ENCODE data around the gene SERPINA4. TPM values are rescaled to one million over a fixed set of nuclear protein-coding genes. Genes with fewer than 3 reads are reported as not detected.

SERPINA4 gene, protein sequence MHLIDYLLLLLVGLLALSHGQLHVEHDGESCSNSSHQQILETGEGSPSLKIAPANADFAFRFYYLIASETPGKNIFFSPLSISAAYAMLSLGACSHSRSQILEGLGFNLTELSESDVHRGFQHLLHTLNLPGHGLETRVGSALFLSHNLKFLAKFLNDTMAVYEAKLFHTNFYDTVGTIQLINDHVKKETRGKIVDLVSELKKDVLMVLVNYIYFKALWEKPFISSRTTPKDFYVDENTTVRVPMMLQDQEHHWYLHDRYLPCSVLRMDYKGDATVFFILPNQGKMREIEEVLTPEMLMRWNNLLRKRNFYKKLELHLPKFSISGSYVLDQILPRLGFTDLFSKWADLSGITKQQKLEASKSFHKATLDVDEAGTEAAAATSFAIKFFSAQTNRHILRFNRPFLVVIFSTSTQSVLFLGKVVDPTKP
- total RNA-seq (under 1 TPM in 1 of 2 donors, not detected in 1; 0.18 TPM), polyA plus RNA-seq (not detected)
- long read RNA-seq, donor 1, result 0 reads
- long read RNA-seq, donor 2, result 0 reads
- long read RNA-seq, donor 3, result 0 reads
- long read RNA-seq, donor 4, result 0 reads
- long read RNA-seq, donor 5, result 0 reads

DNA sequence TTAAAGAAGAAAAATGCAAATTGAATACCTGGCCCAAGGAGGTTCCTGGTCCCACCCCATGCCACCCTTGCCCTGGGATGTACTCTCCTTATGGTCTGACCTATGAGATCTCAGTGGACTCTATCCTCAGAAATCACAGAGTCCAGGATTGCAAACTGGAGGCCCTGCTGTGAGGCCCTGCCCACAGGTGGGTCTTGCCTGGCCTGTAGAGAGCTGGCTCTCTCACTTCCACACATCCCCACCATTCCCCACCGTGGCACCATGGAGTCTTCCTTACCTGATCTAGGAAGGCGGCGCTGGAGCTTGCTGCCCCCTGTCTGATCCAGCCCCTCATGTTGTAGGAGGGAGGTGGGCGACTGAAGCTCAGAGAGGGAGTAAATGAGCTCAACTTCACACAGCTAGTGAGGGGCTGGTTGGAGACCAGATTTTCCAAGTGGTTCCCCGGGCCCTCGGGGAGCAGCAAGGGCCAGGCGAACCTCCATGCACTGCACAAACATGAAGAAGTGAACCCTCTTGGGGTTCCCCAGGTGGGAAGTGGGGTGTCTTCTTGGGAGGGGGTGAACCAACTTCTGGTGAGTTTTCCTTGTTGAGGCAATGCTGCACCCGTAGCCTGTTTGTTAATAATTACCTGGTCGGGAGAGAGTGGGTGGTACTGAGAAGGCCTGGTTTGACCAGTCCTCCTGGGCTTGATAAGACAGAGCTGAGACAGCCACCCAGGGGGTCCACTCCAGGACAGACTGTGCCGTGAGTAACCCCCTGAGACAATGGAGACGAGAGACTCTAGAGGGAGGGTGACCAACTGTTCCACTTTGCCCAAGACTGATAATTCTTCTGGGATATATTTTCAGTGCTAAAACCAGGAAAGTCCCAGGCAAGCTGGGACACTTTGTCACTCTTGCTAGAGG lies at the start of gene SERPINA4:
TSS of gene SERPINA4 (plus strand) at position 692 of the 905 bp plus-strand sequence. CDS start 2,041 bp downstream, outside the sequence.
- Histone ChIP-seq H3K27ac (ENCODE audit: low read depth in 1 of 2, low read length in 1 of 2) (no peak within 1 kb of the TSS), H3K9me3 (ENCODE audit: control insufficient read depth in 4 of 4, insufficient read depth in 3 of 4, low read length in 3 of 4) (peaks cover 0 to 18% (median 0%) of the 10 kb centered on the region in 4 donors), H3K4me3 (no peak within 1 kb of the TSS), H3K27me3 (ENCODE audit: control insufficient read depth in 3 of 3, insufficient read depth in 3 of 3, low read length in 2 of 3) (no peaks in the 10 kb centered on the region), H3K9ac (ENCODE audit: insufficient read depth in 1 of 2, low read length in 2 of 2) (no peak within 1 kb of the TSS), H3K4me1 (ENCODE audit: control insufficient read depth in 5 of 5, insufficient read depth in 5 of 5, low read length in 5 of 5) (peaks cover 0 to 5% (median 0%) of the 10 kb centered on the region in 5 donors), H3K36me3 (ENCODE audit: control insufficient read depth in 4 of 4, insufficient read depth in 4 of 4, low read length in 4 of 4) (no peaks in the 10 kb centered on the region)
- WGBS, 2 donors, result 75 to 90% methylated on average over 11 of the region's 11 CpGs
- DNase-seq, result peak in 1 of 3 donors; percentile 40
- ATAC-seq (ENCODE audit: insufficient read depth, low FRiP score), result no peak
- TF ChIP-seq, protein P1, sequence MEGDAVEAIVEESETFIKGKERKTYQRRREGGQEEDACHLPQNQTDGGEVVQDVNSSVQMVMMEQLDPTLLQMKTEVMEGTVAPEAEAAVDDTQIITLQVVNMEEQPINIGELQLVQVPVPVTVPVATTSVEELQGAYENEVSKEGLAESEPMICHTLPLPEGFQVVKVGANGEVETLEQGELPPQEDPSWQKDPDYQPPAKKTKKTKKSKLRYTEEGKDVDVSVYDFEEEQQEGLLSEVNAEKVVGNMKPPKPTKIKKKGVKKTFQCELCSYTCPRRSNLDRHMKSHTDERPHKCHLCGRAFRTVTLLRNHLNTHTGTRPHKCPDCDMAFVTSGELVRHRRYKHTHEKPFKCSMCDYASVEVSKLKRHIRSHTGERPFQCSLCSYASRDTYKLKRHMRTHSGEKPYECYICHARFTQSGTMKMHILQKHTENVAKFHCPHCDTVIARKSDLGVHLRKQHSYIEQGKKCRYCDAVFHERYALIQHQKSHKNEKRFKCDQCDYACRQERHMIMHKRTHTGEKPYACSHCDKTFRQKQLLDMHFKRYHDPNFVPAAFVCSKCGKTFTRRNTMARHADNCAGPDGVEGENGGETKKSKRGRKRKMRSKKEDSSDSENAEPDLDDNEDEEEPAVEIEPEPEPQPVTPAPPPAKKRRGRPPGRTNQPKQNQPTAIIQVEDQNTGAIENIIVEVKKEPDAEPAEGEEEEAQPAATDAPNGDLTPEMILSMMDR (IDR thresholded peaks at IDR 0.05; ENCODE audit: control extremely low read depth, extremely low read depth), result no peak

DNA sequence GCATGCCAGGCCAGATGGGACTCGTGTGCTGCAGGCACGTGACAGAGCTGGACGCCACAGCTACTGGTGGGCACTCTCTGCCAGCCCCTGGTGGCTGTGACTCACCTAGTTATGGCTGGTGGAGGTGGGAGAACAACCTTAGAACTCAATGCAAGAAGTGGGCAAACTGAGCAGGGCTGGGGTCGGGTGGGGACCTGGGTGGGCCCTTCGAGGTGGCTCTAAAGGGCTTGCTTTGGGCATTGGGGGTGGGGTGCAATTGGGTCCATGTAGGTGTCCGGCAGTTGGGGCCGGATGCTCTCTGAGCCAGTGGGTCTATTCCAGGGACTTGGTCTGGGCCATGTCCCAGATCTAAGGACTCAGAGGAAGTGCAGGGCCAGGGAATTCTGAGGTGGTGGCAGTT lies 46.9 kb upstream of the SERPINA4 start:
- H3K4me3 ChIP-seq, result no peak overlapping the region
- DNase-seq, result no peak
- H3K27ac ChIP-seq (ENCODE audit: low read depth in 1 of 2, low read length in 1 of 2), result no peak overlapping the region
- WGBS, 2 donors, result 70 to 87% methylated on average over 7 of the region's 7 CpGs
- TF ChIP-seq, protein P1 (IDR thresholded peaks at IDR 0.05; ENCODE audit: control extremely low read depth, extremely low read depth), result no peak
- H3K9ac ChIP-seq (ENCODE audit: insufficient read depth in 1 of 2, low read length in 2 of 2), result no peak overlapping the region
- H3K9me3 ChIP-seq (ENCODE audit: control insufficient read depth in 4 of 4, insufficient read depth in 3 of 4, low read length in 3 of 4), result no peaks in the 10 kb centered on the region
- no peak for ATAC-seq (ENCODE audit: insufficient read depth, low FRiP score)
- H3K27me3 ChIP-seq (ENCODE audit: control insufficient read depth in 3 of 3, insufficient read depth in 3 of 3, low read length in 2 of 3), result peaks cover 0 to 3% (median 0%) of the 10 kb centered on the region in 3 donors
- H3K36me3 ChIP-seq (ENCODE audit: control insufficient read depth in 4 of 4, insufficient read depth in 4 of 4, low read length in 4 of 4), result no peaks in the 10 kb centered on the region
- no peaks in the 10 kb centered on the region for H3K4me1 ChIP-seq (ENCODE audit: control insufficient read depth in 5 of 5, insufficient read depth in 5 of 5, low read length in 5 of 5)

DNA sequence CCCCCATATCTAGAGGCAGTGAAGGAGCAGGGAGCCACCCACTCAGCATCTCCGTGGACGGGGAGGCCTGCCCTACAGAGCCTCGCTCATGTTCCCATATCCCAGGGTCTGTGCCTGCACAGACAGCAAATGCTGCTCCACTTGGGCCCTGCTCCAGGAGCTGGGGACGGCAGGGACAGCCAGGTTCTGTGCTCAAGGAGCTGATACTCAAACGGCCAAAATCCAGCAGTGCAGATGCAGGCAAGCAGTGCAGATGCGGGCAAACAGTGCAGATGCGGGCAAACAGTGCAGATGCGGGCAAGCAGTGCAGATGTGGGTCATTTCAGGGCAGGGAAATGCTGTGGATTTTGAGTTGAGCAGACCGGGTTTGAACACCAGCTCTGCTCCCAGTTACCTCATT lies 45.8 kb upstream of the SERPINA4 start:
- DNase-seq (no peak), ATAC-seq (ENCODE audit: insufficient read depth, low FRiP score) (no peak)
- no peaks in the 10 kb centered on the region for H3K9me3 ChIP-seq (ENCODE audit: control insufficient read depth in 4 of 4, insufficient read depth in 3 of 4, low read length in 3 of 4)
- TF ChIP-seq, protein P1 (IDR thresholded peaks at IDR 0.05; ENCODE audit: control extremely low read depth, extremely low read depth), result no peak
- no peaks in the 10 kb centered on the region for H3K36me3 ChIP-seq (ENCODE audit: control insufficient read depth in 4 of 4, insufficient read depth in 4 of 4, low read length in 4 of 4)
- H3K27me3 ChIP-seq (ENCODE audit: control insufficient read depth in 3 of 3, insufficient read depth in 3 of 3, low read length in 2 of 3), result peaks cover 0 to 3% (median 0%) of the 10 kb centered on the region in 3 donors
- no peak overlapping the region for H3K27ac ChIP-seq (ENCODE audit: low read depth in 1 of 2, low read length in 1 of 2)
- H3K4me1 ChIP-seq (ENCODE audit: control insufficient read depth in 5 of 5, insufficient read depth in 5 of 5, low read length in 5 of 5), result no peaks in the 10 kb centered on the region
- H3K9ac ChIP-seq (ENCODE audit: insufficient read depth in 1 of 2, low read length in 2 of 2), result no peak overlapping the region
- 77 to 87% methylated on average over 9 of the region's 9 CpGs for WGBS, 2 donors
- H3K4me3 ChIP-seq, result no peak overlapping the region

All from lung (tissue), 16 donors.